ENCODE data around the gene CD164L2. TPM values are rescaled to one million over a fixed set of nuclear protein-coding genes. Genes with fewer than 3 reads are reported as not detected.

The CD164L2 gene
- total RNA-seq, 5 donors from 2014 or later (not counting 1 experiment from before 2014, with no cell fraction given) = not detected

GRCh38 chr1:27357281-27358037 lies 25.7 kb downstream of the CD164L2 start:
- H3K4me1 Mint-ChIP-seq = peaks cover 33 to 51% (median 40%) of the 10 kb centered on the region in 3 donors
- ChIA-PET CTCF (interaction anchor here (0.5 to 1.9 kb wide), 12 partner anchors 9 to 317 kb away, joined by 3 to 9 read pairs (median 3); partner anchors contain the start of gene MAP3K6 (in 1 of the 2)), POLR2A (interaction anchor here (0.6 to 0.7 kb wide), 2 partner anchors 127 to 1286 kb away, joined by 3 to 8 read pairs; no protein-coding TSS in a partner anchor)
- Histone ChIP-seq H3K27ac (ENCODE audit: low read length) (peak overlapping the region; percentile 62), H3K36me3 (ENCODE audit: control insufficient read depth in 2 of 2, extremely low read depth in 1 of 2, insufficient read depth in 1 of 2, low read length in 1 of 2) (peaks cover 5 to 8% of the 10 kb centered on the region in 2 donors), H3K9me3 (no peaks in the 10 kb centered on the region), H3K27me3 (replicated peaks in 1 of 2; ENCODE audit: control insufficient read depth in 2 of 2, extremely low read depth in 1 of 2, insufficient read depth in 2 of 2, low read length in 1 of 2) (no peaks in the 10 kb centered on the region), H3K4me3 (ENCODE audit: control insufficient read depth in 1 of 2, extremely low read depth in 1 of 2, low read length in 1 of 2) (peak overlapping the region; percentile 61 to 73), H3K4me1 (ENCODE audit: control insufficient read depth in 1 of 2, extremely low read depth in 1 of 2, insufficient read depth in 2 of 2, low read length in 2 of 2) (peaks cover 8 to 60% of the 10 kb centered on the region in 2 experiments)
- no peaks in the 10 kb centered on the region for H3K36me3 Mint-ChIP-seq
- WGBS (ENCODE audit: insufficient coverage) = 6% methylated on average over 34 of the region's 40 CpGs
- H3K27ac Mint-ChIP-seq = peak overlapping the region; percentile 85 to 86
- no peaks in the 10 kb centered on the region for H3K9me3 Mint-ChIP-seq
- DNase-seq (peak; percentile 58 to 90 (median 80)), ATAC-seq (replicated peaks in 1 of 4) (peak; percentile 79 to 83 (median 81))
- no peaks in the 10 kb centered on the region for H3K27me3 Mint-ChIP-seq
- H3K4me3 Mint-ChIP-seq = peak overlapping the region; percentile 75 to 80 (median 75)

- no peaks in the 10 kb centered on the region for H3K9me3 ChIP-seq
- CTCF ChIA-PET = interaction anchor here (0.7 to 1.9 kb wide), 9 partner anchors 9 to 317 kb away, joined by 3 to 9 read pairs (median 3); partner anchors contain the start of genes MAP3K6 (in 1 of the 2) and SYTL1 (in 1 of the 2)
- 71% methylated on average over 34 of the region's 37 CpGs for whole genome bisulfite sequencing (ENCODE audit: insufficient coverage)
- H3K27me3 Mint-ChIP-seq = no peaks in the 10 kb centered on the region
- peak overlapping the region; percentile 62 for H3K27ac ChIP-seq (ENCODE audit: low read length)
- H3K4me3 Mint-ChIP-seq = peak overlapping the region; percentile 75 to 80 (median 75)
- H3K36me3 Mint-ChIP-seq = no peaks in the 10 kb centered on the region
- no peaks in the 10 kb centered on the region for H3K9me3 Mint-ChIP-seq
- H3K4me3 ChIP-seq (ENCODE audit: control insufficient read depth in 1 of 2, extremely low read depth in 1 of 2, low read length in 1 of 2) = peak overlapping the region; percentile 61 to 73
- DNase-seq (peak in 11 of 35 experiments; percentile 17 to 54 (median 32)), ATAC-seq (replicated peaks in 1 of 4) (peak; percentile 1 to 57 (median 40))
- H3K4me1 ChIP-seq (ENCODE audit: control insufficient read depth in 1 of 2, extremely low read depth in 1 of 2, insufficient read depth in 2 of 2, low read length in 2 of 2) = peaks cover 8 to 60% of the 10 kb centered on the region in 2 experiments
- peak overlapping the region; percentile 85 to 86 for H3K27ac Mint-ChIP-seq
- peaks cover 7 to 10% of the 10 kb centered on the region in 2 donors for H3K36me3 ChIP-seq (ENCODE audit: control insufficient read depth in 2 of 2, extremely low read depth in 1 of 2, insufficient read depth in 1 of 2, low read length in 1 of 2)
- POLR2A ChIA-PET = interaction anchor here (0.6 to 0.7 kb wide), 2 partner anchors 127 to 1286 kb away, joined by 3 to 8 read pairs; no protein-coding TSS in a partner anchor
- no peaks in the 10 kb centered on the region for H3K27me3 ChIP-seq (replicated peaks in 1 of 2; ENCODE audit: control insufficient read depth in 2 of 2, extremely low read depth in 1 of 2, insufficient read depth in 2 of 2, low read length in 1 of 2)
- H3K4me1 Mint-ChIP-seq = peaks cover 33 to 51% (median 40%) of the 10 kb centered on the region in 3 donors
These were observed 26.4 kb downstream of the CD164L2 start for GRCh38 chr1:27356619-27357280.

GRCh38 chr1:27356277-27356618 lies 26.9 kb downstream of the CD164L2 start:
- Mint-ChIP-seq H3K27ac (peak overlapping the region; percentile 74 to 86), H3K36me3 (no peaks in the 10 kb centered on the region), H3K4me3 (peak overlapping the region; percentile 75 to 80 (median 75)), H3K4me1 (peaks cover 33 to 50% (median 40%) of the 10 kb centered on the region in 3 donors), H3K9me3 (no peaks in the 10 kb centered on the region), H3K27me3 (no peaks in the 10 kb centered on the region)
- Histone ChIP-seq H3K36me3 (ENCODE audit: control insufficient read depth in 2 of 2, extremely low read depth in 1 of 2, insufficient read depth in 1 of 2, low read length in 1 of 2) (peaks cover 12 to 15% of the 10 kb centered on the region in 2 donors), H3K4me1 (ENCODE audit: control insufficient read depth in 1 of 2, extremely low read depth in 1 of 2, insufficient read depth in 2 of 2, low read length in 2 of 2) (peaks cover 8 to 60% of the 10 kb centered on the region in 2 experiments), H3K27ac (ENCODE audit: low read length) (peak overlapping the region; percentile 62), H3K27me3 (replicated peaks in 1 of 2; ENCODE audit: control insufficient read depth in 2 of 2, extremely low read depth in 1 of 2, insufficient read depth in 2 of 2, low read length in 1 of 2) (no peaks in the 10 kb centered on the region), H3K9me3 (no peaks in the 10 kb centered on the region), H3K4me3 (ENCODE audit: control insufficient read depth in 1 of 2, extremely low read depth in 1 of 2, low read length in 1 of 2) (peak overlapping the region; percentile 10 to 61)
- 90% methylated on average over 10 of the region's 13 CpGs for whole genome bisulfite sequencing (ENCODE audit: insufficient coverage)
- ChIA-PET CTCF (interaction anchor here in 1 of 2 donors (1.4 to 1.9 kb wide), 3 partner anchors 10 to 35 kb away, joined by 3 to 9 read pairs (median 5); partner anchors contain the start of genes MAP3K6 and SYTL1), POLR2A (no interaction called here)
- no peak for ATAC-seq (replicated peaks in 1 of 4)
- DNase-seq = no peak

GRCh38 chr1:27355683-27356082 lies 27.4 kb downstream of the CD164L2 start:
- Mint-ChIP-seq H3K9me3 (no peaks in the 10 kb centered on the region), H3K27me3 (no peaks in the 10 kb centered on the region), H3K27ac (peak overlapping the region; percentile 65 to 74), H3K4me1 (peaks cover 33 to 50% (median 40%) of the 10 kb centered on the region in 3 donors), H3K4me3 (peak overlapping the region in 2 of 3 donors; percentile 75 to 80), H3K36me3 (no peaks in the 10 kb centered on the region)
- Histone ChIP-seq H3K4me3 (ENCODE audit: control insufficient read depth in 1 of 2, extremely low read depth in 1 of 2, low read length in 1 of 2) (no peak overlapping the region), H3K9me3 (no peaks in the 10 kb centered on the region), H3K27me3 (replicated peaks in 1 of 2; ENCODE audit: control insufficient read depth in 2 of 2, extremely low read depth in 1 of 2, insufficient read depth in 2 of 2, low read length in 1 of 2) (no peaks in the 10 kb centered on the region), H3K4me1 (ENCODE audit: control insufficient read depth in 1 of 2, extremely low read depth in 1 of 2, insufficient read depth in 2 of 2, low read length in 2 of 2) (peaks cover 8 to 57% of the 10 kb centered on the region in 2 experiments), H3K36me3 (ENCODE audit: control insufficient read depth in 2 of 2, extremely low read depth in 1 of 2, insufficient read depth in 1 of 2, low read length in 1 of 2) (peaks cover 15 to 20% of the 10 kb centered on the region in 2 donors), H3K27ac (ENCODE audit: low read length) (peak overlapping the region; percentile 62)
- POLR2A ChIA-PET = interaction anchor here in 1 of 2 donors (0.5 kb wide), 1 partner anchor 404 kb away, joined by 4 read pairs; no protein-coding TSS in a partner anchor
- ATAC-seq (replicated peaks in 1 of 4) (no peak), DNase-seq (no peak)
- CTCF ChIA-PET = interaction anchor here (0.6 to 2.1 kb wide), 4 partner anchors 14 to 41 kb away, joined by 3 to 6 read pairs (median 3); partner anchors contain the start of gene SYTL1 (in 1 of the 2)
- WGBS (ENCODE audit: insufficient coverage) = 74% methylated on average over 4 of the region's 5 CpGs

- Histone ChIP-seq H3K27me3 (replicated peaks in 1 of 2; ENCODE audit: control insufficient read depth in 2 of 2, extremely low read depth in 1 of 2, insufficient read depth in 2 of 2, low read length in 1 of 2) (no peaks in the 10 kb centered on the region), H3K4me3 (ENCODE audit: control insufficient read depth in 1 of 2, extremely low read depth in 1 of 2, low read length in 1 of 2) (no peak overlapping the region), H3K36me3 (ENCODE audit: control insufficient read depth in 2 of 2, extremely low read depth in 1 of 2, insufficient read depth in 1 of 2, low read length in 1 of 2) (peaks cover 24 to 31% of the 10 kb centered on the region in 2 donors), H3K4me1 (ENCODE audit: control insufficient read depth in 1 of 2, extremely low read depth in 1 of 2, insufficient read depth in 2 of 2, low read length in 2 of 2) (peaks cover 4 to 49% of the 10 kb centered on the region in 2 experiments), H3K9me3 (no peaks in the 10 kb centered on the region), H3K27ac (ENCODE audit: low read length) (no peak overlapping the region)
- WGBS (ENCODE audit: insufficient coverage) = no CpG with 5 or more reads among the region's 3 CpGs
- Mint-ChIP-seq H3K4me1 (peaks cover 17 to 38% (median 24%) of the 10 kb centered on the region in 3 donors), H3K4me3 (no peak overlapping the region), H3K27me3 (no peaks in the 10 kb centered on the region), H3K9me3 (no peaks in the 10 kb centered on the region), H3K36me3 (no peaks in the 10 kb centered on the region), H3K27ac (peak overlapping the region in 1 of 2 donors; percentile 25)
- POLR2A ChIA-PET = no interaction called here
- DNase-seq (no peak), ATAC-seq (replicated peaks in 1 of 4) (no peak)
- CTCF ChIA-PET = interaction anchor here in 1 of 2 donors (0.7 kb wide), 2 partner anchors 37 to 215 kb away, joined by 3 to 5 read pairs; no protein-coding TSS in a partner anchor
These were observed 29.5 kb downstream of the CD164L2 start for GRCh38 chr1:27353629-27354028.

- Histone ChIP-seq H3K27ac (ENCODE audit: low read length) (no peak overlapping the region), H3K4me3 (ENCODE audit: control insufficient read depth in 1 of 2, extremely low read depth in 1 of 2, low read length in 1 of 2) (no peak overlapping the region), H3K27me3 (replicated peaks in 1 of 2; ENCODE audit: control insufficient read depth in 2 of 2, extremely low read depth in 1 of 2, insufficient read depth in 2 of 2, low read length in 1 of 2) (no peaks in the 10 kb centered on the region), H3K4me1 (ENCODE audit: control insufficient read depth in 1 of 2, extremely low read depth in 1 of 2, insufficient read depth in 2 of 2, low read length in 2 of 2) (peaks cover 4 to 45% of the 10 kb centered on the region in 2 experiments), H3K36me3 (ENCODE audit: control insufficient read depth in 2 of 2, extremely low read depth in 1 of 2, insufficient read depth in 1 of 2, low read length in 1 of 2) (peaks cover 24 to 31% of the 10 kb centered on the region in 2 donors), H3K9me3 (no peaks in the 10 kb centered on the region)
- 95% methylated on average over 13 of the region's 13 CpGs for WGBS (ENCODE audit: insufficient coverage)
- DNase-seq (no peak), ATAC-seq (replicated peaks in 1 of 4) (no peak)
- no peaks in the 10 kb centered on the region for H3K27me3 Mint-ChIP-seq
- ChIA-PET POLR2A (no interaction called here), CTCF (no interaction called here)
- no peaks in the 10 kb centered on the region for H3K9me3 Mint-ChIP-seq
- H3K27ac Mint-ChIP-seq = no peak overlapping the region
- no peak overlapping the region for H3K4me3 Mint-ChIP-seq
- no peaks in the 10 kb centered on the region for H3K36me3 Mint-ChIP-seq
- peaks cover 17 to 35% (median 24%) of the 10 kb centered on the region in 3 donors for H3K4me1 Mint-ChIP-seq
These were observed 30.0 kb downstream of the CD164L2 start for GRCh38 chr1:27353166-27353565.

All from T-cell (primary cell).